Activated T-helper 17 cell treated with anti-CD3 and anti-CD28 coated beads, Interleukin-2, amount 50 U/mL, for 72 hours (primary cell): ENCODE results near the gene ADIPOR2. TPM values are rescaled to one million over a fixed set of nuclear protein-coding genes. Genes with fewer than 3 reads are reported as not detected.
"Not testable (repeated sequence)": the region's sequence is repeated elsewhere in the genome, so short reads cannot be mapped to it uniquely, and the experiment has no call there.

ENCODE experiments used
- ATAC-seq: fragments of 150-1000 bp; cut with Tn5 transposase; replicated peaks from 2 replicates; pipeline ENCODE4 v1.10.0; 2021; ENCODE audit warnings: mild to moderate bottlenecking, moderate library complexity
- H3K27ac Mint-ChIP-seq: one replicate; pipeline ENCODE4 v1.8.0; 2022; ENCODE audit warnings: mixed read lengths
- H3K27me3 Mint-ChIP-seq: one replicate; pipeline ENCODE4 v1.8.0; 2022; ENCODE audit warnings: mixed read lengths
- H3K36me3 Mint-ChIP-seq: one replicate; pipeline ENCODE4 v1.8.0; 2022; ENCODE audit warnings: low read depth, mild to moderate bottlenecking, mixed read lengths
- H3K4me1 Mint-ChIP-seq: one replicate; pipeline ENCODE4 v1.8.0; 2022; ENCODE audit warnings: mixed read lengths
- H3K4me3 Mint-ChIP-seq: one replicate; pipeline ENCODE4 v1.8.0; 2022; ENCODE audit warnings: mild to moderate bottlenecking, mixed read lengths
- H3K9me3 Mint-ChIP-seq: one replicate; pipeline ENCODE4 v1.8.0; 2022; ENCODE audit warnings: mixed read lengths
- total RNA-seq, 2 donors: library from RNA; stranded (reverse); gene quantifications; one replicate each; pipeline ENCODE4 v1.2.3, GENCODE V29; 2022

ADIPOR2 gene
- total RNA-seq, 2 donors from 2014 or later: 40.0 to 52.9 TPM

GRCh38 chr12:1816730-1817348 is 126.0 kb downstream of the ADIPOR2 start:
- H3K27me3 Mint-ChIP-seq: peaks cover 20% of the 10 kb centered on the region
- H3K4me1 Mint-ChIP-seq: no peaks in the 10 kb centered on the region
- no peaks in the 10 kb centered on the region for H3K36me3 Mint-ChIP-seq
- no peak for ATAC-seq
- H3K9me3 Mint-ChIP-seq: no peaks in the 10 kb centered on the region
- H3K4me3 Mint-ChIP-seq: no peak overlapping the region
- H3K27ac Mint-ChIP-seq: no peak overlapping the region

GRCh38 chr12:1817928-1818327 is 127.1 kb downstream of the ADIPOR2 start:
- H3K4me1 Mint-ChIP-seq, H3K36me3 Mint-ChIP-seq, H3K4me3 Mint-ChIP-seq, H3K9me3 Mint-ChIP-seq, H3K27ac Mint-ChIP-seq, ATAC-seq: not testable (repeated sequence)
- peaks cover 27% of the 10 kb centered on the region for H3K27me3 Mint-ChIP-seq

- no peaks in the 10 kb centered on the region for H3K9me3 Mint-ChIP-seq
- ATAC-seq: no peak
- H3K27me3 Mint-ChIP-seq: peaks cover 27% of the 10 kb centered on the region
- no peak overlapping the region for H3K27ac Mint-ChIP-seq
- no peaks in the 10 kb centered on the region for H3K36me3 Mint-ChIP-seq
- H3K4me1 Mint-ChIP-seq: no peaks in the 10 kb centered on the region
- no peak overlapping the region for H3K4me3 Mint-ChIP-seq
These were observed 128.2 kb downstream of the ADIPOR2 start for GRCh38 chr12:1819050-1819449.

- no peak overlapping the region for H3K27ac Mint-ChIP-seq
- H3K4me1 Mint-ChIP-seq: no peaks in the 10 kb centered on the region
- H3K36me3 Mint-ChIP-seq: no peaks in the 10 kb centered on the region
- no peaks in the 10 kb centered on the region for H3K9me3 Mint-ChIP-seq
- ATAC-seq: no peak
- peaks cover 27% of the 10 kb centered on the region for H3K27me3 Mint-ChIP-seq
- no peak overlapping the region for H3K4me3 Mint-ChIP-seq
These were observed 128.7 kb downstream of the ADIPOR2 start for GRCh38 chr12:1819571-1819970.

- peaks cover 27% of the 10 kb centered on the region for H3K27me3 Mint-ChIP-seq
- no peaks in the 10 kb centered on the region for H3K4me1 Mint-ChIP-seq
- ATAC-seq: no peak
- no peaks in the 10 kb centered on the region for H3K9me3 Mint-ChIP-seq
- no peaks in the 10 kb centered on the region for H3K36me3 Mint-ChIP-seq
- H3K4me3 Mint-ChIP-seq: no peak within 1 kb of the TSS
- no peak within 1 kb of the TSS for H3K27ac Mint-ChIP-seq
These were observed 129.5 kb downstream of the ADIPOR2 start, which contains the start of gene LRTM2 for GRCh38 chr12:1820191-1820895. LRTM2 (plus strand) TSS chr12:1820565; CDS start chr12:1828149, 7,584 bp downstream.

GRCh38 chr12:1820896-1821291 is 130.0 kb downstream of the ADIPOR2 start:
- H3K36me3 Mint-ChIP-seq: no peaks in the 10 kb centered on the region
- no peak for ATAC-seq
- H3K4me3 Mint-ChIP-seq: no peak overlapping the region
- H3K27me3 Mint-ChIP-seq: peaks cover 27% of the 10 kb centered on the region
- H3K27ac Mint-ChIP-seq: no peak overlapping the region
- H3K4me1 Mint-ChIP-seq: no peaks in the 10 kb centered on the region
- no peaks in the 10 kb centered on the region for H3K9me3 Mint-ChIP-seq

GRCh38 chr12:1821805-1822204 is 130.9 kb downstream of the ADIPOR2 start:
- no peaks in the 10 kb centered on the region for H3K9me3 Mint-ChIP-seq
- H3K36me3 Mint-ChIP-seq: no peaks in the 10 kb centered on the region
- no peak overlapping the region for H3K27ac Mint-ChIP-seq
- H3K27me3 Mint-ChIP-seq: peaks cover 27% of the 10 kb centered on the region
- no peak overlapping the region for H3K4me3 Mint-ChIP-seq
- no peak for ATAC-seq
- no peaks in the 10 kb centered on the region for H3K4me1 Mint-ChIP-seq

- H3K36me3 Mint-ChIP-seq: no peaks in the 10 kb centered on the region
- no peak for ATAC-seq
These were observed 131.8 kb downstream of the ADIPOR2 start for GRCh38 chr12:1822699-1823098.

GRCh38 chr12:1823237-1823636 is 132.4 kb downstream of the ADIPOR2 start:
- Mint-ChIP-seq H3K4me3 (no peak overlapping the region), H3K36me3 (no peaks in the 10 kb centered on the region), H3K4me1 (no peaks in the 10 kb centered on the region), H3K27me3 (peaks cover 27% of the 10 kb centered on the region), H3K27ac (no peak overlapping the region), H3K9me3 (no peaks in the 10 kb centered on the region)
- ATAC-seq: no peak

More at GRCh38 chr12:1822699-1823098, 131.8 kb downstream of the ADIPOR2 start:
- H3K27ac Mint-ChIP-seq: no peak overlapping the region
- no peaks in the 10 kb centered on the region for H3K9me3 Mint-ChIP-seq
- H3K4me3 Mint-ChIP-seq: no peak overlapping the region
- H3K27me3 Mint-ChIP-seq: peaks cover 27% of the 10 kb centered on the region
- H3K4me1 Mint-ChIP-seq: no peaks in the 10 kb centered on the region

GRCh38 chr12:1825382-1826102 is 134.7 kb downstream of the ADIPOR2 start:
- H3K27ac Mint-ChIP-seq: no peak overlapping the region
- H3K4me3 Mint-ChIP-seq: no peak overlapping the region
- H3K4me1 Mint-ChIP-seq: no peaks in the 10 kb centered on the region
- H3K9me3 Mint-ChIP-seq: no peaks in the 10 kb centered on the region
- ATAC-seq: no peak
- H3K36me3 Mint-ChIP-seq: no peaks in the 10 kb centered on the region
- peaks cover 20% of the 10 kb centered on the region for H3K27me3 Mint-ChIP-seq

GRCh38 chr12:1826401-1826800 is 135.5 kb downstream of the ADIPOR2 start:
- H3K4me3 Mint-ChIP-seq: no peak overlapping the region
- no peaks in the 10 kb centered on the region for H3K36me3 Mint-ChIP-seq
- no peaks in the 10 kb centered on the region for H3K4me1 Mint-ChIP-seq
- ATAC-seq: no peak
- H3K9me3 Mint-ChIP-seq: no peaks in the 10 kb centered on the region
- H3K27ac Mint-ChIP-seq: no peak overlapping the region
- peaks cover 15% of the 10 kb centered on the region for H3K27me3 Mint-ChIP-seq

- no peak for ATAC-seq
- Mint-ChIP-seq H3K27ac (no peak overlapping the region), H3K4me1 (no peaks in the 10 kb centered on the region), H3K36me3 (no peaks in the 10 kb centered on the region), H3K4me3 (no peak overlapping the region), H3K27me3 (peaks cover 16% of the 10 kb centered on the region), H3K9me3 (no peaks in the 10 kb centered on the region)
These were observed 136.2 kb downstream of the ADIPOR2 start for GRCh38 chr12:1826867-1827705.

- Mint-ChIP-seq H3K27me3 (peaks cover 14% of the 10 kb centered on the region), H3K36me3 (no peaks in the 10 kb centered on the region), H3K4me1 (no peaks in the 10 kb centered on the region), H3K4me3 (no peak overlapping the region), H3K9me3 (no peaks in the 10 kb centered on the region), H3K27ac (no peak overlapping the region)
- ATAC-seq: no peak
These were observed 137.2 kb downstream of the ADIPOR2 start for GRCh38 chr12:1827826-1828805.
